ENCODE data around the gene UTP4.
A peak's percentile ranks its signal among the peaks of the same experiment; 100 is the strongest.

Gene UTP4

DNA sequence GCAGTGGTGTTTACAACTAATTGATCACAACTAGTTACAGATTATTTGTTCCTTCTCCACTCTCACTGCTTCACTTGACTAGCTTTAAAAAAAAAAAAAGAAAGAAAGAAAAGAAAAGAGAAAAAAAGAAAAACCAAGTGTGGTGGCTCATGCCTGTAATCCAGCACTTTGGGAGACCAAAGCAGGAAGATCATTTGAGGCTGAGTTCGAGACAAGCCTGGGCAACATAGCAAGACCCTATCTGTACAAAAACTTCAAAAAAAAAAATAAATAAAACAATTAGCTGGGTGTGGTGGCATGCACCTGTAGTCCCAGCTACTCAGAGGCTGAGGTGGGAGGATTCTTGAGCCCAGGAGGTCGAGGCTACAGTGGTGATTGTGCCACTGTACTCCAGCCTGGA lies 58.7 kb downstream of the UTP4 start:
- Histone ChIP-seq H3K4me1 (ENCODE audit: control insufficient read depth in 1 of 2, insufficient read depth in 1 of 2, low read depth in 1 of 2, low read length in 1 of 2) (peaks cover 44 to 46% of the 10 kb centered on the region in 2 experiments), H3K9me3 (no peaks in the 10 kb centered on the region), H3K27ac (peak overlapping the region; percentile 80), H3K27me3 (peaks cover 17% of the 10 kb centered on the region), H3K4me3 (ENCODE audit: low read depth in 1 of 2, low read length in 1 of 2) (peak overlapping the region in 1 of 2 experiments; percentile 13), H3K36me3 (no peaks in the 10 kb centered on the region)
- TF ChIP-seq CTCF (IDR thresholded peaks at IDR 0.05): no peak

DNA sequence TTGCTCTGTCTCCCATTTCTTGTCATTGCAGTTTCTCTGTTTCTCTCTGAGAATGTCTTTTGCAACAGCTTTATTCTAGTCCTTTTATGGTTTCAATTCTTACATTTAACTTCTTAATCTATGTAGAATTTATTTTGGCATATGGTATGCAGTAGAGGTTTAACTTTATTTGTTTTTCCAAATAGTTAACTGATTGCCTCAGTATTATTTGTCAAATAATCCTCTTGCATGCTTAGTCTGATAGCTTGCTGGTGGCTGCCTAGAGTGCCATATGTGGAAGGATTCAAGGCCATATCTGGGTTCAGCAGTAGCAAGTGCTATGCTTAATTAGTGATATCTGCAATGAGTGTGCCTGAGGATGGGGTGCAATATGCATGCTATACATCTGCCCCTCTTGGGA lies 61.4 kb downstream of the UTP4 start:
- peaks cover 23 to 25% of the 10 kb centered on the region in 2 experiments for H3K4me1 ChIP-seq (ENCODE audit: control insufficient read depth in 1 of 2, insufficient read depth in 1 of 2, low read depth in 1 of 2, low read length in 1 of 2)
- H3K27me3 ChIP-seq: peaks cover 22% of the 10 kb centered on the region
- no peak overlapping the region for H3K4me3 ChIP-seq (ENCODE audit: low read depth in 1 of 2, low read length in 1 of 2)
- H3K27ac ChIP-seq: no peak overlapping the region
- no peaks in the 10 kb centered on the region for H3K36me3 ChIP-seq
- TF ChIP-seq CTCF (IDR thresholded peaks at IDR 0.05): no peak
- no peaks in the 10 kb centered on the region for H3K9me3 ChIP-seq

DNA sequence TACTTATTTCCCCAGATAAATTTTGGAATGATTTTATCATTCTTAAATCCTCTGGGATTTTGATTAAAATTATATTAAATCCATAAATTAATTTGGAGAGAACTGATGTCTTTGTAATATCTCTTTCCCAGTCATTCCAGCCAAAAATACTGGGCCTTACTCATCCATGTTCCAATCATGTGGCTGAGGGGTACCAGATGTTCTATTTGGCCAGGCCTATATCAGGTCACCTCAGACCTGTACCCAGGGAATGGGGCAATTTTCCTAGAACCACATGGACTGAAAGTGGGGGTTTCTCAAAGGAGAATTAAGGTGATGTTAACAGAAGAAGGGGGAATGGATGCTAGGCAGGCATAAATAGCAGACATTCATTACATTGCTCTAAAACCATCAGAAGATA lies 62.0 kb downstream of the UTP4 start:
- Histone ChIP-seq H3K4me3 (ENCODE audit: low read depth in 1 of 2, low read length in 1 of 2) (no peak overlapping the region), H3K9me3 (no peaks in the 10 kb centered on the region), H3K27ac (no peak overlapping the region), H3K4me1 (ENCODE audit: control insufficient read depth in 1 of 2, insufficient read depth in 1 of 2, low read depth in 1 of 2, low read length in 1 of 2) (peaks cover 17 to 22% of the 10 kb centered on the region in 2 experiments), H3K27me3 (peaks cover 19% of the 10 kb centered on the region), H3K36me3 (no peaks in the 10 kb centered on the region)
- TF ChIP-seq CTCF (IDR thresholded peaks at IDR 0.05): no peak

GRCh38 chr16:69195369-69196029 lies 63.0 kb downstream of the UTP4 start:
- Histone ChIP-seq H3K36me3 (no peaks in the 10 kb centered on the region), H3K4me3 (ENCODE audit: low read depth in 1 of 2, low read length in 1 of 2) (no peak overlapping the region), H3K4me1 (ENCODE audit: control insufficient read depth in 1 of 2, insufficient read depth in 1 of 2, low read depth in 1 of 2, low read length in 1 of 2) (peaks cover 7 to 14% of the 10 kb centered on the region in 2 experiments), H3K9me3 (no peaks in the 10 kb centered on the region), H3K27me3 (peaks cover 19% of the 10 kb centered on the region), H3K27ac (no peak overlapping the region)
- no peak for TF ChIP-seq CTCF (IDR thresholded peaks at IDR 0.05)

- Histone ChIP-seq H3K27me3 (peaks cover 15% of the 10 kb centered on the region), H3K4me3 (ENCODE audit: low read depth in 1 of 2, low read length in 1 of 2) (no peak overlapping the region), H3K36me3 (no peaks in the 10 kb centered on the region), H3K4me1 (ENCODE audit: control insufficient read depth in 1 of 2, insufficient read depth in 1 of 2, low read depth in 1 of 2, low read length in 1 of 2) (peaks cover 0 to 6% of the 10 kb centered on the region in 2 experiments), H3K9me3 (no peaks in the 10 kb centered on the region), H3K27ac (no peak overlapping the region)
- TF ChIP-seq CTCF (IDR thresholded peaks at IDR 0.05): no peak
Observed at GRCh38 chr16:69197573-69197972, 65.1 kb downstream of the UTP4 start.

All from neutrophil (primary cell).